HG03095 (cell line): Measurements from ENCODE around the gene ZNF234.
"Not testable (repeated sequence)": the region's sequence is repeated elsewhere in the genome, so short reads cannot be mapped to it uniquely, and the experiment has no call there.

ENCODE experiments used
- ATAC-seq: cut with Tn5 transposase; IDR thresholded peaks from one replicate; pipeline ENCODE4 v1.9.1; 2021; ENCODE audit warnings: moderate library complexity; ENCODE audit not compliant: unreplicated experiment

Gene ZNF234

DNA sequence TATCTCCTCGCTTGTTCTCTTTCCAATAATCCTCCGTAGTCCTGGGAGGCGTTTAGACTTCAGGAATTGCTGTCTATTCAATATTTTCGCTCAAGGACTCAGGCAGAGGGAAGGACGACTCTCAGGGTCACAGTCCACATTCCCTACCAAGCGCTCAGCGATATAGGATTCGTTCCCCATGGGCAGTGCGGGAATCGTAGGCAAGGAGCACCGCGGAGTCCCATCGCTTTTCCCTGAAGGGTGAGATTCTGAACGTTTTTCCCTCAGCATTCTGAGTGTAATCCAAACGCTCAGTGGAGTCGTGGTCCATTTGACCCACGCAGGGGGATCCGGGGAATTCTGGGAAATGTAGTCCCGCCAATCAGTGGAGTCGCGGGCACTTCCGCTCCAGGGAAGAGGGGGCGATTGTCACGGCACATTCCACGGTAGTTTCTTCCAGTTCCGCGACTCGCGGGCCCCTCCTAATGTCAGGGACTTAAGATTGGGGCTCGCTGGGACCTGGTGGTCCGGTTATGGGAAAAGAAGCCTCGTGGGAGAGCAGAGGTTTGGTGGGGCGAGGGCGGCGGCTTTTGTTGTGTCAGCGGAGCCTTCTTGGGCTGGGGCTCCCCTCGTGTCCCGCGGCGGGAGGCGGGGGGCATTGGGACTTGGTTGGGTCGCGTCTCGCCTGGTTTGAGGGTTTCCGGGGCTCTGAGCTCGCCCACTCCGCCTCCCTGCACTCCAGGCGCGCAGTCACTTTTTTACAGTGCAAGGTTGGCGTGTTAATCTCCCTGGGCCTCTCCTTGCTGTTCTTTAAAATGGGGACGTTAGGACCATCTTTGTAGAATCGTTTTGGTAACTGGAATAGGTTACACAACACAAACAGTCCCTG is at the start of gene ZNF234:
TSS of gene ZNF234 (plus strand) at position 364 of the 868 bp plus-strand sequence. CDS start 3,079 bp downstream, outside the sequence.
- ATAC-seq: peak; percentile 76

DNA sequence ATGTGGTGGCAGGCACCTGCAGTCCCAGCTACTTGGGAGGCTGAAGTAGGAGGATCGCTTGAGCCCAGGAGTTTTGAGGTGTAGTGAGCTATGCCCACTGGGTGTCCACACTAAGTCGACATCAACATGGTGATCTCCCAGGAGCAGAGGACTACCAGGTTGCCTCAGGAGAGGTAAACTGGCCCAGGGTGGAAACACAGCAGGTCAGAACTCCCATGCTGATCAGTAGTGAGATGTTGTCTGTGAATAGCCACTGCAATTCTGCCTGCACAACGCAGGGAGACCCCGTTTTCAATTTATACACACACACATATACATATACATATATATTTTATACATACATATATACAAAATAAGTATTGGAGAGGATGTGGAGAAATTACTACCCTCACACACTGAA is 49.2 kb upstream of the ZNF234 start:
- no peak for ATAC-seq

GRCh38 chr19:44093931-44094765 is 47.2 kb upstream of the ZNF234 start, which contains the start of gene ZNF224:
TSS of gene ZNF224 (plus strand) at chr19:44094361. CDS start at chr19:44097874, 3,513 bp downstream.
- ATAC-seq: peak; percentile 76

- no peak for ATAC-seq
Observed at GRCh38 chr19:44107751-44108150, 33.6 kb upstream of the ZNF234 start.

GRCh38 chr19:44109458-44109857 is 31.9 kb upstream of the ZNF234 start:
- ATAC-seq: no peak

GRCh38 chr19:44111910-44112463 is 29.4 kb upstream of the ZNF234 start:
- no peak for ATAC-seq

GRCh38 chr19:44112802-44113137 is 28.6 kb upstream of the ZNF234 start:
- no peak for ATAC-seq

GRCh38 chr19:44113138-44113783 is 28.1 kb upstream of the ZNF234 start, which contains the start of gene ZNF225:
TSS of gene ZNF225 (plus strand) at chr19:44113399. CDS start at chr19:44115828, 2,429 bp downstream.
- peak; percentile 85 for ATAC-seq

DNA sequence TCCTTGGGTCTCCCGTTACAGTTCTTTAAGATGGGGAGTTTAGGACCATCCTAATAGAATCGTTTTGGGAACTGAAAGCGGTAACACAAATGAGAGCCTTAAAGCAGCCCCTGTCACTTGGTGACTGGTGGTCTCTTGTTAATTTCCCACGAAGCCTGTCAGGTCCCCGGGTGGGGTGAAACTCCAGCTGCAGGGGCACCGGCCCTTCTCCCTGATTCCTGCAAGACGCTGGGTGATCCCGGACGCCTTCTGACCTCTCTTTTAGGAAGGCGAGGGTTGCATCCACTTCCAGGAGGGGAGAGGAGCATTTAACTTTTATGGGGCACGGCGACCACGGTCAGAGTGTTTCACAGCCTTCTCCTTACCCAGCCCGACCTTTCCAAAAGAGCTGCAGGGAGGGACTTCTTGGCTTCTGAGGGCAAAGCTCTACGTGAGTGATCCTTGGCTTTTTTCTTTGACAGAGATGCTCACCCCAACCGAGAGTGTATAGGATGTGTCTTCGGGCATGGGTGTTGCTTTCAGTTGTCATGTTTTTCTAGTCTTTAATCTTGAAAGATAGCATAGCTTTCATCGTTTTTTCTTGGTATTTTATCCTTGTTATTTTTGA is 27.5 kb upstream of the ZNF234 start:
- ATAC-seq: no peak

DNA sequence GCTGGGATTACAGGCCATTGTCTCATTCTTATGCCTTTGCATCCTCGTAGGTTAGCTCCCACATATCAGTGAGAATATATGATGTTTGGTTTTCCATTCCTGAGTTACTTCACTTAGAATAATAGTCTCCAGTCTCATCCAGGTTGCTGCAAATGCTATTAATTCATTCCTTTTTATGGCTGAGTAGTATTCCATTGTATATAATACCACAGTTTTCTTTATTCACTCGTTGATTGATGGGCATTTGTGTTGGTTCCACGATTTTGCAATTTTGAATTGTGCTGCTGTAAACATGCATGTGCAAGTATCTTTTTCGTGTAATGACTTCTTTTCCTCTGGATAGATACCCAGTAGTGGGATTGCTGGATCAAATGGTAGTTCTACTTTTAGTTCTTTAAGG is 20.2 kb upstream of the ZNF234 start:
- ATAC-seq: not testable (repeated sequence)

GRCh38 chr19:44131955-44132354 is 9.4 kb upstream of the ZNF234 start:
- ATAC-seq: no peak

GRCh38 chr19:44142059-44142433 is 692 bp downstream of the ZNF234 start:
- peak; percentile 16 for ATAC-seq

DNA sequence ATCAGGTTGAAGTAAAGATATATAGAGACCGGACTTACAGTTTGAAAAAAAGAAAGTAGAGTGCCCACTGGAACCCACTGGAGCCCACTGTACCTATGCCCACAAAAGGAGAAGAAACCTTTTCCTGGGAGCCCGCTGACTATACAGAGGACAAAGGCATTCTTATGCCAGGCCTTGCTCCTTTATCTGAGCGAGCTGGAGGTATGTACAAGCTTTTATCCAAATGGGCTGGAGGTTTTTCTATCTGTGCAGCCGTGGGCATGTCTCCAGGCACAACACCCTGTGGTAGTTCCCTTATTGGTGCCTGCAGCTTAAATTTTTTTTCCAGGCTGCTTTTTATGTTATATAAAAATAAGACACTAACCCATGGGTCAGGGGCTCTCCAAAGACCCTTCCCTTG is 8.4 kb downstream of the ZNF234 start:
- no peak for ATAC-seq

DNA sequence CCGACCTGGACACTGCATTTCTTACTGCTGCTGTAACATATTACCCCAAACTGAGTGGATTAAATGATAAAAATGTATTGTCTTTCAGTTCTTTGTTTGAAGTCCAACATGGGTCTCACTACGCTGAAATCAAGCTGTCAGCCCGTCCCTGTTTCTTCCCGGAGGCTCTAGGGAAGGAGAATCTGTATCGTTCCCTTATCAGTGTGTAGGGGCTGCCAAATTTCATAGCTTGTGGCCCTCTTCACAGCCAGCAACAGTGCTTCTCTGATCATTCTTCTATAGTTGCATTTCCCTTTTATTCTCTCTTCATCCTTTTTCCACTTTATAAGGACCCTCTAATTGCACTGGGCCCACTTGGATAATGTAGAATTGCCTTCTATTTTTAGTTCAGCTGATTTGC is 10.1 kb downstream of the ZNF234 start:
- no peak for ATAC-seq

DNA sequence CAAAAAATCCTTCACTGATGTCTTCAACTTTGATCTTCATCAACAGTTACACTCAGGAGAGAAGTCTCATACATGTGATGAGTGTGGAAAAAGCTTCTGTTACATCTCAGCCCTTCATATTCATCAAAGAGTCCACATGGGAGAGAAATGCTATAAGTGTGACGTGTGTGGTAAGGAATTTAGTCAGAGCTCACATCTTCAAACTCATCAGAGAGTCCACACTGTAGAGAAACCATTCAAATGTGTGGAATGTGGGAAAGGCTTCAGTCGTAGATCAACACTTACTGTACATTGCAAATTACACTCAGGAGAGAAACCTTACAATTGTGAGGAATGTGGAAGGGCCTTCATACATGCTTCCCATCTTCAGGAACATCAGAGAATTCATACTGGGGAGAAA is 15.1 kb downstream of the ZNF234 start:
- ATAC-seq: no peak

GRCh38 chr19:44163789-44164188 is 22.4 kb downstream of the ZNF234 start:
- no peak for ATAC-seq

DNA sequence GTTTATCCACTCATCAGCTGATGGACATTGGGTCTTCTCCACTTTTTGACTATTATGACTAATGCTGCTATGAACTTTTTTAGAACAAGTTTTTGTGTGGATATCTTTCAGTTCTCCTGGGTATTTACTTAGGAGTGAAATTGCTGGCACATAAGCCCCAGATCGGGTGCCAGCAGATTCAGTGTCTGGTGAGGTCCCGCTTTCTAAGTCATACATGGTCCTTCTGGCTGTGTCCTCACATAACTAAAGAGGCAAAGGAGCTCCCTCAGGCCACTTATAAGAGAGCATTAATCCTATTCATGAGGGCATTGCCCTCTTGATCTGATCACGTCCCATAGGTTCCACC is 22.9 kb downstream of the ZNF234 start:
- ATAC-seq: peak; percentile 8

DNA sequence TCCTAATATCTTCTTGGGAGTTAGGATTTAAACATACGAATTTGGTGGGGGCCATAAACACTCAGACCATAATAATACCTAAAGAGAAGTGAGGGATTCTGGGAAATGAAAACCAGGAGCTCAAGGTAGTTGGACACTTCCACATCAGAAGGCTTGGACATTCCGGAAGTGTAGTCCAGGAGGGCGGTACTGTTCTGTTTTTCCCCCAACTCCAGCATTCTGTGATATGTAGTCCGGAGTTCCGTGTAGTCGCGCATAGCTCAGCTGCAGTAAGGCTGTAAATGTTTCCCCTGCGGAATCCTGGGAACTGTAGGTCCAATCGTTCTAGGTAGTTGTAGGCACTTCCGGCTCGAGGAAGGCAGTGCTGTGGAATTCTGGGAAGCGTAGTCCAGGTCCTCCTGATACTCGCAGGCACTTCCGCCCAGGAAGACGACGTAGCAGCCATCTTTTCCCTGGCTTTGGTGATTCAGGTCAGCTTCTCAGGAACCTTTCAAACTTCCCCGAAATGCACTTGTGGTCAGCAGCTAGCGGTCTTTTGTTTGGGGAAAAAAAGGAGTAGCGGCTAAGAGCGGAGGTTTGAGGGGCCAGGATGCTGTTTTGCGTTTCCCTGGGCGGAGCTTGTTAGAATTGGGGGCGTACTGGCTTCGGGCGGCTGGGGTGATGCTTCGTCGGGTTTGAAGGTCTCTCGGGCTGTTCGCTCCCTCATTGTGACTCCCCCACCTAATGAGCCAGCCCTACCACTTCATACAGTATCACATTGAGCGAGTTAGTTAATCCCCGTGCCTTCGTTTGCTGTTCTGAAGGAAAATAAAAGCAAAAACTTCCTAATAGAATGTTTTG is 23.5 kb downstream of the ZNF234 start, which contains the start of gene ZNF226:
TSS of gene ZNF226 (plus strand) at position 428 of the 840 bp plus-strand sequence. CDS start 4,981 bp downstream, outside the sequence.
- ATAC-seq: peak; percentile 78

DNA sequence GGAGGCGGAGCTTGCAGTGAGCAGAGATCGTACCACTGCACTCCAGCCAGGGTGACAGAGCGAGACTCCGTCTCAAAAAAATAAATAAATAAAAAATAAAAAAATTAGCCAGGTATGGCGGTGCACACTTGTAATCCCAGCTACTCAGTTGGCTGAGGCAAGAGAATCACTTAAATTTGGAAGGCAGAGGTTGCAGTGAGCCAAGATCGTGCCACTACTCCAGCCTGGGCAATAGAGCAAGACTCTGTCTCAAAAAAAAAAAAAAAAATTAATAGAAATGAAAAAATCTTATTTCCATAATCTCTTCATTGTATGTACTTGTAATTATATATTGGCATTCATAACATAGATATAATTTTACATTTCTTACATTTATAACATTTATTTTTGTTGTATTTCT is 29.3 kb downstream of the ZNF234 start:
- ATAC-seq: not testable (repeated sequence)

DNA sequence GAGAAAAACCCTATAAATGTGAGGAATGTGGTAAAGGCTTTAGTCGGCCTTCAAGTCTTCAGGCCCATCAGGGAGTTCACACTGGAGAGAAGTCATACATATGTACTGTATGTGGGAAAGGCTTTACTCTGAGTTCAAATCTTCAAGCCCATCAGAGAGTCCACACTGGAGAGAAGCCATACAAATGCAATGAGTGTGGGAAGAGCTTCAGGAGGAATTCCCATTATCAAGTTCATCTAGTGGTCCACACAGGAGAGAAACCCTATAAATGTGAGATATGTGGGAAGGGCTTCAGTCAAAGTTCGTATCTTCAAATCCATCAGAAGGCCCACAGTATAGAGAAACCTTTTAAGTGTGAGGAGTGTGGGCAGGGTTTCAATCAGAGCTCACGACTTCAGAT is 35.2 kb downstream of the ZNF234 start:
- ATAC-seq: no peak
